ENCODE data around the gene SPIB. TPM values are rescaled to one million over a fixed set of nuclear protein-coding genes. Genes with fewer than 3 reads are reported as not detected.

The SPIB gene
- total and polyA plus RNA-seq, 2 experiments from 2014 or later, result 12.6 to 17.5 TPM

- Mint-ChIP-seq H3K4me3 (no peak overlapping the region), H3K36me3 (ENCODE audit: low read depth) (peaks cover 37% of the 10 kb centered on the region), H3K4me1 (no peaks in the 10 kb centered on the region; the same call in 2 of the 3 replicates), H3K27ac (no peak overlapping the region), H3K27me3 (ENCODE audit: insufficient read depth, low read depth, poor library complexity) (peaks cover 12% of the 10 kb centered on the region), H3K9me3 (peaks cover 90% of the 10 kb centered on the region)
- DNase-seq (ENCODE audit: low spot score), result no peak
- peaks cover 10% of the 10 kb centered on the region for H3F3A ChIP-seq (replicated peaks; ENCODE audit: low read depth)
- H2AFZ ChIP-seq, result peak overlapping the region; percentile 57; the same call in 1 of the 2 replicates
- ATAC-seq, result no peak
- H3K79me2 ChIP-seq (replicated peaks; ENCODE audit: insufficient read depth), result peaks cover 25% of the 10 kb centered on the region
- H3K9me2 ChIP-seq (ENCODE audit: insufficient read depth), result no peaks in the 10 kb centered on the region
- peaks cover 10% of the 10 kb centered on the region; the same call in 1 of the 2 replicates for H3K4me1 ChIP-seq (ENCODE audit: insufficient read depth)
- no peaks in the 10 kb centered on the region; the same call in 1 of the 2 replicates for H4K20me1 ChIP-seq (replicated peaks; ENCODE audit: insufficient read depth)
- H3K4me2 ChIP-seq, result peak overlapping the region; percentile 55; the same call in 1 of the 2 replicates
- TF ChIP-seq EZH2phosphoT487 (IDR thresholded peaks at IDR 0.05; ENCODE audit: unreplicated experiment) (no peak), NANOG (IDR thresholded peaks at IDR 0.05; ENCODE audit: borderline replicate concordance) (no peak), ZNF331 (CRISPR knock-in tag; IDR thresholded peaks at IDR 0.05; ENCODE audit: low read depth) (no peak), CTCF (conservative IDR thresholded peaks at IDR 0.05; ENCODE audit: low read depth in 2 of 2) (no peak), CREB1 (CRISPR knock-in tag; IDR thresholded peaks at IDR 0.05; ENCODE audit: low read depth) (no peak), REST (IDR thresholded peaks at IDR 0.05; ENCODE audit: unreplicated experiment) (no peak), ZNF462 (CRISPR knock-in tag; IDR thresholded peaks at IDR 0.05) (no peak), ETS1 (IDR thresholded peaks at IDR 0.05) (no peak), ZNF114 (CRISPR knock-in tag; IDR thresholded peaks at IDR 0.05) (no peak), POLR2AphosphoS5 (IDR thresholded peaks at IDR 0.05; ENCODE audit: low read depth) (no peak), STAT1 (IDR thresholded peaks at IDR 0.05; ENCODE audit: unreplicated experiment) (no peak), JUNB (IDR thresholded peaks at IDR 0.05; ENCODE audit: unreplicated experiment) (no peak), EZH2 (IDR thresholded peaks at IDR 0.05; ENCODE audit: low read depth, unreplicated experiment) (no peak)
- H3K4me3 ChIP-seq, result peak overlapping the region; percentile 97
- H3K36me3 ChIP-seq (ENCODE audit: insufficient read depth), result peaks cover 3% of the 10 kb centered on the region; the same call in 1 of the 2 replicates
- no peak overlapping the region for H3K27ac ChIP-seq (ENCODE audit: low read depth)
- H3K27me3 ChIP-seq (ENCODE audit: insufficient read depth), result no peaks in the 10 kb centered on the region
These were observed 57.0 kb downstream of the SPIB start for GRCh38 chr19:50475736-50476223.
